Measurements from ENCODE around the gene CASKIN1.

CASKIN1 gene

GRCh38 chr16:2209258-2210008 is 13.0 kb upstream of the CASKIN1 start:
- DNase-seq (ENCODE audit: low spot score) = no peak
- in situ Hi-C loops (cut with MboI; ENCODE audit: low pct_unique_long_range_greater_than_20kb, low sequenced_read_pairs, unreplicated experiment) = no loop called here
- TF ChIP-seq CTCF (IDR thresholded peaks at IDR 0.05; ENCODE audit: extremely low read depth, insufficient read depth, missing control alignments) = no peak

- in situ Hi-C loops (cut with MboI; ENCODE audit: low pct_unique_long_range_greater_than_20kb, low sequenced_read_pairs, unreplicated experiment) = no loop called here
- TF ChIP-seq CTCF (IDR thresholded peaks at IDR 0.05; ENCODE audit: extremely low read depth, insufficient read depth, missing control alignments) = no peak
- no peak for DNase-seq (ENCODE audit: low spot score)
These were observed 12.4 kb upstream of the CASKIN1 start for GRCh38 chr16:2208772-2209171.

- no peak for DNase-seq (ENCODE audit: low spot score)
- in situ Hi-C loops (cut with MboI; ENCODE audit: low pct_unique_long_range_greater_than_20kb, low sequenced_read_pairs, unreplicated experiment) = no loop called here
- no peak for TF ChIP-seq CTCF (IDR thresholded peaks at IDR 0.05; ENCODE audit: extremely low read depth, insufficient read depth, missing control alignments)
These were observed 11.9 kb upstream of the CASKIN1 start for GRCh38 chr16:2208308-2208707.

GRCh38 chr16:2207872-2208271 is 11.5 kb upstream of the CASKIN1 start:
- no peak for DNase-seq (ENCODE audit: low spot score)
- in situ Hi-C loops (cut with MboI; ENCODE audit: low pct_unique_long_range_greater_than_20kb, low sequenced_read_pairs, unreplicated experiment) = no loop called here
- TF ChIP-seq CTCF (IDR thresholded peaks at IDR 0.05; ENCODE audit: extremely low read depth, insufficient read depth, missing control alignments) = no peak

GRCh38 chr16:2206780-2207433 is 10.5 kb upstream of the CASKIN1 start:
- in situ Hi-C loops (cut with MboI; ENCODE audit: low pct_unique_long_range_greater_than_20kb, low sequenced_read_pairs, unreplicated experiment) = no loop called here
- no peak for DNase-seq (ENCODE audit: low spot score)
- no peak for TF ChIP-seq CTCF (IDR thresholded peaks at IDR 0.05; ENCODE audit: extremely low read depth, insufficient read depth, missing control alignments)

GRCh38 chr16:2206420-2206779 is 10.0 kb upstream of the CASKIN1 start:
- DNase-seq (ENCODE audit: low spot score) = no peak
- no peak for TF ChIP-seq CTCF (IDR thresholded peaks at IDR 0.05; ENCODE audit: extremely low read depth, insufficient read depth, missing control alignments)
- in situ Hi-C loops (cut with MboI; ENCODE audit: low pct_unique_long_range_greater_than_20kb, low sequenced_read_pairs, unreplicated experiment) = no loop called here
